HG03139 (cell line): ENCODE measurements around the gene SH3RF2.
"Not testable (repeated sequence)": the region's sequence is repeated elsewhere in the genome, so short reads cannot be mapped to it uniquely, and the experiment has no call there.

ENCODE experiments used
- ATAC-seq: cut with Tn5 transposase; IDR thresholded peaks from one replicate; pipeline ENCODE4 v1.9.1; 2021; ENCODE audit not compliant: unreplicated experiment

The SH3RF2 gene

DNA sequence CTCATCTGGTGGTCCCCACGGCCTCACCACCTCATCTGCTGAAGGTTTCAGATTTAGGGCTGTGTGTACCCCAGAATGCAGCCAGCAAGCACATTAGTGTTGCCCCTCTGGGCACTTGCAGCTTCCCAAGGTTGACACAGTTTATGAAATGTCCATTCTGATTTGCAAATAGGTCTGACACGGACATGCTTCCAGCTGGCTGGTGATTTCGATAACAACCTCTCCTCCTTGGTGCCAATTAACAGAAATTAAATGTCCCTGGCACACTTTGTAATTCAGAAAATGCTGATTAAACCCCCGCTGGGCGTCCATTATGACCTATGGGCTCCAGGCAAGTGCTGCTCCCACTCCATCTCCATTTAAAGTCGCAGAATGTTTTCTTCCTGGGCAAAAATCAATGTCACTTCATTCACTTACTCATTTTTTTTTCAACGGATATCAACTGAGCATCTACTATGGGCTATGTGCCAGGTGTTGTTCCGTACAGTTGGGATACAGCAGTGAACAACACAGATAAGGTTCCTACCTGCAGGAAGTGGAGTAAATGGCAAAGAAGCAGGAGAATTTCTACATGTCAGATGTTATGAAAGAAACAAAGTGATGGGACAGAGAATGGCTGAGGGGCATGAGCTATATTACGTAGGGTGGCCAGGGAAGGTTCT lies 137.0 kb downstream of the SH3RF2 start:
- ATAC-seq: no peak

GRCh38 chr5:146076028-146076427 lies 139.7 kb downstream of the SH3RF2 start:
- no peak for ATAC-seq

DNA sequence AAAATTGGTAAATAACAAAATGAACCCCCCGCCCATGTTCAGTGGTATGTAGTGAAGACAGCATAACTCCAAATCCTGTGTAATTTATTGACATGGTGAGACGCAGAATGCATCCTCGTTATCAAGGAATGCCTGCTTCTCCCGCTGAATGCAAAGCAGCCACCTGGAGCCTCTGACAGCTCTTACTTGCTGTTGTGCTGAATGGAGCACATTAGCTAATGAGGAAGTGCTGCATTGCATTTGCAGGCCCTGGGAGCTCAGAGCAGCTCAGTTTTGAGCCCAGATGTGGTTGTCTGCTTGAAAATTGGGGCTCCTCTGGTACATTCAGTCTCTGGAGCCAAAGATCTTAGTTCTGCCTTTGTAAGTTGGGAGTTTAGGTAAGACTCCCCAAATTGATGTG lies 140.1 kb downstream of the SH3RF2 start:
- ATAC-seq: no peak

DNA sequence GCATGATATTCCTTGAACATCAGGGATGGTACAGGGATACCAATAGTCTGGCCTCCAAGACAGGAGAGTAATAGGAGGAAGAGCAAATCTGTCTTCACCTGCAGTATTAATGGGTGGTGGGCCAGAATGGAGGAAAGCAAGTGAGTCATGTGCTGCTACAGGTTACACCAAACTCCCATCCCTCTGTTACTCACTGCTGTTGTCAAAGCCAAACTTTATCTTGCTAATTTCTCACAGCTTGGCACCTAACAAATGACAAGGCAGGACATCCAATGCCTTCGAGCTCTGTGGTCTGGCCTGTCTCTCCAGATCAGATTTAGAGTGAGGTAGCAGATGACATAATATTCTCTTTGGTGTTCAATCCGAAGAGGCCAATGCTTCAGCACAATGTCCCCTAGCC lies 142.2 kb downstream of the SH3RF2 start:
- ATAC-seq: no peak

DNA sequence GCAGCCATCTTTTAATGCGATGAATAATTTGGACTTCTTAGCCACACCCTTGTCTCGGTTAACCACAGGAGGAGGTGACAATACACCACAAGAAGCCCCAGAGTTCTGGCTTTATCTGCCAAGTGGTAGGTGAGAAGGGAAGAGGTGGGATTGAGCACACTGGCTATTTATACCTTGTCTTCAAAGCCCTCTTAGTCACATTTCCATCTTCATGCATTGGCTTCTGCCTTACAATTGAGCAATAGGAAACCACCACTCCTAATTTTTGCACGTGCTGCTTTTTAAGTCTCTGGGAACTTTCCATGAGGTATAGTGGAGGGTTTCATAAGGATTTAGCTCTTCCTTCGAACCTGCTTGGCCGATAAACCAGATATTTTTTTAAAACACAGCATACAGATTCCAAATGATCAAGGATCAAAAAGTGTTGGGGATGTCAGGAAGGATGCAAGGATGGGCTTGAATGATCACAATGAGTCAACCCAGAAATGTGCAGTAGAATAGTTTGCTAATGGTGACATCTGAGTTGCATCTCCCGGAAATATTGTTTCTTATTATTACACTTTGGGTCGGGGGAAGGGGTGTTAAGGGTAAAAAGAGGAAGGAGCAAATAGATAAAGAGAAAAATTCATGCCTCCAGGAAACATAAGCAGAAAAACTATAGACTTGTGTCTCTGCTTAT lies 143.5 kb downstream of the SH3RF2 start:
- ATAC-seq: no peak

- no peak for ATAC-seq
Observed at GRCh38 chr5:146081556-146081955, 145.2 kb downstream of the SH3RF2 start.

DNA sequence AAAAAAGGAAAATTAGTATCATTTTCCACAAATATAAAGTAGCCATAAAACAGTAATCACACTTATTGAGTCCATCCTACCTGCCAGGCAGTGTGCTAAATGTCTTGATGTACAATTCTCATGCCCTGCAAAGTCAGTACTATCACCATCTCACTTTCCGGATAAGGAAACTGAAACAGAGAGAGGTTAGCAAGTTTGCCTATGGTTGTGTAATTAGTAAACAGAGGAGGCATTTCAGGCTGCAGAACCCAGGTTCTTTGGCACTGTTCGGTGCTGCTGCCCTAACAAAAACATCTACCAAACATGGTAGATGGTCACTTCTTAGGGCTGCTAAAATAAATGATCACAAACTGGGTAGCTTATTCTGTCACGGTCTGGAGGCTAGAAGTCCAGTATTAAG lies 146.4 kb downstream of the SH3RF2 start:
- peak; percentile 84 for ATAC-seq

DNA sequence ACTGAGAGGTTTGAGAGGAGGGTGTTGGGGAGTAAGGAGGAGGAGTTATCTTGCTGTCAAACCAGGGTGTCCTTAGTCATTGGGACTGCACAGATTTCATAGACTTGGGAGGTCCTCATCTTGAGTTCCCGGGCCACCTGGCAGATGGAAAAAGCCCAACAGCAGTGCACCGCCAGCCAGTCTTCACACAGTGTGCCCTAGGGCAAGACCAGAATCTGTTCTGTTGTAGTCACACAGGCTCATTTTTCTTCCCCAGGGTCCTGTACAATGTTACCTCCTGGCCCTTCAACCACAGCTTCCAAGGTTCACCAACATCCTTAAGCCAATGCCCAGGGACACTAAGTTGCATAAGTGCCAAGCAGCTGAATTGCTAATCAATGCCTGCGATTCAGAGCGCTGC lies 148.0 kb downstream of the SH3RF2 start:
- ATAC-seq: no peak

GRCh38 chr5:146088098-146088497 lies 151.7 kb downstream of the SH3RF2 start:
- ATAC-seq: no peak

DNA sequence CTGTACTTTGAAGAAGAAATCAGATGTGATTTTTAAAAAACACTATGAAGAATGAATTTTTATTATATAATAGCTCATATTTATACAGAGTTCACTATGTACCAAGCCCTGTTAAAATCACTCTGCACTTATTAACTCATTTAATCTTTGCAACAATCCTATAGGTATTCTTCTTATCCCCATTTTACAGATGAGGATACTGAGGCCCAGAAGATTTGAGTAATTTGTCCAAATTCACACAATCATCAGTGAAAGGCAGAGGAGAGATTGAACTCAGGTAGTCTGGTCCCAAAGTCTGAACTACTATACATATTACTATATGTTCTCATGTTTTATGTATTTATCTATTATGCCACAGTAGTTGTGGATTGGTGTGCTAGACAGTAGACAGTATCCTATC lies 152.9 kb downstream of the SH3RF2 start:
- ATAC-seq: no peak

GRCh38 chr5:146091881-146092280 lies 155.5 kb downstream of the SH3RF2 start:
- no peak for ATAC-seq

DNA sequence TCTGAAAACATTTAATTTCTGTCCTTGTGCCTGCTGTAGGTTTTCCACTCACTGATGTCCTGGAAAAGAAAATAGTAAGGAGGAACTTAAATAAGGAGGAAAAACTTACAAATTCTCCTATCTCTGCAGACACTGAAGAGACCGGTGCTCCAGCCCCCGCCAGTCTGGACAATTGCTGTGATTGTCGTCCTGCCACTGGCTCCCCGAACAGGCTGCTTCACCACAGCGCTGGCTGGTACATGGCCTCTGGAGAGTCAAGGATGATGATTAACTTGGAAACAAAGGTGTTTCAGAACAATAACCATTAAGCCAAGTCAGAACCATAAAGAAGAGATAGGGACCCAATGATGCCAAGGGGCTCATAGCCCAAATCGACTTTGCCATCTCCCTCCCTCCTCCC lies 161.7 kb downstream of the SH3RF2 start:
- no peak for ATAC-seq

- no peak for ATAC-seq
Observed at GRCh38 chr5:146101646-146102045, 165.3 kb downstream of the SH3RF2 start.

DNA sequence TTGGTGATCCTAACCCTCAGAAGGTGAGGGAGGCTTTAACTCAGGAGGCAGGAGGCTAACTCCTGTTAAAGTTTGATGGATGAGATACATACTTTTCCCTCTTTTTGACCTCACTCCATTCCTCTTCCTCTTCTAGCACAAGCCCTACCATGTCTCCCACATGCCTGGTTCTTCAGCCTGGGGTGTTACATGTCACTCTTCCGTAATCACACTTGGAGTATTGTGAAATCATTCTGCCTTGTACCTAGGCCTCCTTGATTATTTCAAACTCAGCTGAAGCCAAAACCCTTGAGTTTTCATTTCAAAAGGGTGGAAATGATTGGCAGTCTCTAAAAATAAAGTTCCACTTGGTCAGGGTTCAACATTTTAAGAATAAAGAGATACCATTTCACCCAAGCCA lies 167.2 kb downstream of the SH3RF2 start:
- ATAC-seq: no peak

DNA sequence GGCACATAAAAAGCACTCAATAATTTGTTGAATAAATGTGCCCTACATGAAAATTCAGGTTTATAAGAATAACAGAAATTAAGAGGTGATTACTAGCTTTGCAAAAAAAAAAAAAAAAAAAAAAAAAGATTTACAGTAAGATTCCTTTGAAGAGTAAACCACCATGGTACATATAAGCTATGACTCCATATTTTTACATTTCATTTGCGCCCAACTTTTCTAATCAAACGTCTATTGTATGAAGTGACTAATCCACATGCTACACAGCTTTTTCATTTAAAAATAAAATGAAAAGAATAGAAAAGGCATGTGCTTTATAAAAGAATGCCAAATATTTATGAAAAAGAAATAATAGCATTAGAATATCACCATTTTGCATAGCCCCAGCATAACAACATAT lies 169.1 kb downstream of the SH3RF2 start, which contains the start of gene PLAC8L1:
TSS of gene PLAC8L1 (minus strand) at position 101 of the 400 bp plus-strand sequence. CDS start 1,266 bp downstream, outside the sequence.
- ATAC-seq: no peak

GRCh38 chr5:146107901-146108300 lies 171.5 kb downstream of the SH3RF2 start:
- ATAC-seq: no peak

- not testable (repeated sequence) for ATAC-seq
Observed at GRCh38 chr5:146108870-146109269, 172.5 kb downstream of the SH3RF2 start.

DNA sequence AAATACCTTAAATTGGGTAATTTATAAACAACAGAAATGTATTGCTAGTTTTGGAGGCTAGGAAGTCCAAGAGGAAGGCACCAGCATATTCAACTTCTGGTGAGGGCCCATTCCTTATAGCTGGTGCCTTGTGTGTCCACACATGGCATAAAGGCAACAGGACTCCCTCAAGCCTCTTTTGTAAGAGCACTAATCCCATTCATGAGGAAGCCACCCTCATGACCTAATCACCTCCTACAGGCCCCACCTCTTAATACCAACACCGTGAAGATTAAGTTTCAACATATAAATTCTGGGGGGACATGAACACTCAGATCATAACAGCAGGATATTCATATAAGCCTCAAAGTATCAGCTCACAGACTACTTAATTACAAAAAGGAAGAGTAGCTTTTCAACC lies 173.0 kb downstream of the SH3RF2 start:
- ATAC-seq: no peak

DNA sequence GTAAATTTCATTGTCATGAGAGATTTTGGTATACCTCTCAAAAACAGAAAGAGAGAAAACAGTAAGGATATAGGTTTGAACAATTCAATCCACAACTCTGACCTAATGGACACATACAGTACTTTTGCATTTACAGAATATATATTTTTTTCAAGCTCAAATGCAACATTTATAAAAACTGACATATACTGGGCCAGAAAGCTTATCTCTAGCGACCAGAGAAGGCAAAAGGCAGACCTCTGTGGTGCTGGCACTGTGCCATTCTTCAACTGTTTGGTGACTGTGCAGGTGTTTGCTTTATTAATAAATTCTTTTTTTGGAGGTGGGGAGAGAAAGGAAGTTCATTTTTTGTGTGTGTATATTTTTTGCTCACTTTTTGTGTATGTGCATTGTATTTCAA lies 175.0 kb downstream of the SH3RF2 start:
- ATAC-seq: no peak

- ATAC-seq: no peak
Observed at GRCh38 chr5:146112476-146112875, 176.1 kb downstream of the SH3RF2 start.
